MM.1S (cell line): ENCODE measurements around the gene APBB3.
"Not testable (repeated sequence)": the region's sequence is repeated elsewhere in the genome, so short reads cannot be mapped to it uniquely, and the experiment has no call there.

Experiments used
- DNase-seq: peaks from one replicate; pipeline ENCODE4 v3.0.0-alpha.2; 2015
- H2AFZ ChIP-seq: fragments of 300-600 bp; sonication (generic); 2 replicates; pipeline ENCODE4 v1.6.0; 2016; ENCODE audit warnings: antibody characterized with exemption, low read length
- H3F3A ChIP-seq: fragments of 300-600 bp; sonication (generic); 2 replicates; pipeline ENCODE4 v1.6.1; 2016; ENCODE audit warnings: mild to moderate bottlenecking, antibody characterized with exemption, low read length, moderate library complexity, mixed read lengths; ENCODE audit not compliant: insufficient read depth
- H3K27ac ChIP-seq: fragments of 300-600 bp; sonication (generic); 2 replicates; pipeline ENCODE4 v1.5.1; 2016; ENCODE audit warnings: mild to moderate bottlenecking, low read length
- H3K27me3 ChIP-seq: fragments of 300-600 bp; sonication (generic); replicated peaks from 2 replicates; pipeline ENCODE4 v1.6.0; 2016; ENCODE audit warnings: low read length; ENCODE audit not compliant: insufficient read depth
- H3K36me3 ChIP-seq: fragments of 300-600 bp; sonication (generic); replicated peaks from 2 replicates; pipeline ENCODE4 v1.6.1; 2016; ENCODE audit warnings: mild to moderate bottlenecking, low read length, mixed read lengths; ENCODE audit not compliant: insufficient read depth
- H3K4me1 ChIP-seq: fragments of 300-600 bp; sonication (generic); 2 replicates; pipeline ENCODE4 v1.6.1; 2016; ENCODE audit warnings: low read length, mixed read lengths
- H3K4me2 ChIP-seq: fragments of 300-600 bp; sonication (generic); 2 replicates; pipeline ENCODE4 v1.6.0; 2016; ENCODE audit warnings: low read depth, low read length
- H3K4me3 ChIP-seq: fragments of 300-600 bp; sonication (generic); 2 replicates; pipeline ENCODE4 v1.5.1; 2016; ENCODE audit warnings: low read length, mixed read lengths
- H3K79me2 ChIP-seq: fragments of 300-600 bp; sonication (generic); 2 replicates; pipeline ENCODE4 v1.6.1; 2016; ENCODE audit warnings: mixed run types, low read length, mixed read lengths
- H3K9ac ChIP-seq: fragments of 300-600 bp; sonication (generic); 2 replicates; pipeline ENCODE4 v1.6.1; 2016; ENCODE audit warnings: low read length, mixed read lengths
- H3K9me2 ChIP-seq: fragments of 300-600 bp; sonication (generic); replicated peaks from 2 replicates; pipeline ENCODE4 v1.6.1; 2016; ENCODE audit warnings: mild to moderate bottlenecking, low read length, mixed read lengths; ENCODE audit not compliant: insufficient read depth
- H3K9me3 ChIP-seq: fragments of 300-600 bp; sonication (generic); replicated peaks from 2 replicates; pipeline ENCODE4 v1.6.1; 2016; ENCODE audit warnings: mild to moderate bottlenecking, low read length, mixed read lengths; ENCODE audit not compliant: insufficient read depth
- H4K20me1 ChIP-seq: fragments of 300-600 bp; sonication (generic); 2 replicates; pipeline ENCODE4 v1.6.1; 2016; ENCODE audit warnings: mild to moderate bottlenecking, low read length, moderate library complexity, mixed read lengths; ENCODE audit not compliant: insufficient read depth
- EZH2 ChIP-seq: fragments of 300-600 bp; sonication (generic); optimal IDR thresholded peaks from 2 replicates; pipeline ENCODE3; 2017; ENCODE audit warnings: low read depth, mild to moderate bottlenecking, antibody characterized with exemption, low read length, mixed read lengths
- EZH2phosphoT487 ChIP-seq: fragments of 300-600 bp; sonication (generic); IDR thresholded peaks from 2 replicates; pipeline ENCODE4 v1.6.1; 2018; ENCODE audit warnings: antibody characterized with exemption, low read length
- TF ChIP-seq, protein P1 (sequence below): fragments of 300-600 bp; sonication (generic); IDR thresholded peaks from 2 replicates; pipeline ENCODE4 v1.5.1; 2016; ENCODE audit warnings: antibody characterized with exemption, low read length, mixed read lengths

APBB3 gene

GRCh38 chr5:140596321-140596741 is 31.9 kb upstream of the APBB3 start:
- H4K20me1 ChIP-seq, result no peaks in the 10 kb centered on the region
- no peaks in the 10 kb centered on the region for H3K9me3 ChIP-seq
- H3K9ac ChIP-seq, result no peak overlapping the region
- H3K79me2 ChIP-seq, result no peaks in the 10 kb centered on the region
- no peaks in the 10 kb centered on the region for H3K9me2 ChIP-seq
- H3K36me3 ChIP-seq, result no peaks in the 10 kb centered on the region
- no peaks in the 10 kb centered on the region for H3F3A ChIP-seq
- no peaks in the 10 kb centered on the region for H3K27me3 ChIP-seq
- TF ChIP-seq EZH2phosphoT487 (no peak), EZH2 (no peak)
- TF ChIP-seq, protein P1, sequence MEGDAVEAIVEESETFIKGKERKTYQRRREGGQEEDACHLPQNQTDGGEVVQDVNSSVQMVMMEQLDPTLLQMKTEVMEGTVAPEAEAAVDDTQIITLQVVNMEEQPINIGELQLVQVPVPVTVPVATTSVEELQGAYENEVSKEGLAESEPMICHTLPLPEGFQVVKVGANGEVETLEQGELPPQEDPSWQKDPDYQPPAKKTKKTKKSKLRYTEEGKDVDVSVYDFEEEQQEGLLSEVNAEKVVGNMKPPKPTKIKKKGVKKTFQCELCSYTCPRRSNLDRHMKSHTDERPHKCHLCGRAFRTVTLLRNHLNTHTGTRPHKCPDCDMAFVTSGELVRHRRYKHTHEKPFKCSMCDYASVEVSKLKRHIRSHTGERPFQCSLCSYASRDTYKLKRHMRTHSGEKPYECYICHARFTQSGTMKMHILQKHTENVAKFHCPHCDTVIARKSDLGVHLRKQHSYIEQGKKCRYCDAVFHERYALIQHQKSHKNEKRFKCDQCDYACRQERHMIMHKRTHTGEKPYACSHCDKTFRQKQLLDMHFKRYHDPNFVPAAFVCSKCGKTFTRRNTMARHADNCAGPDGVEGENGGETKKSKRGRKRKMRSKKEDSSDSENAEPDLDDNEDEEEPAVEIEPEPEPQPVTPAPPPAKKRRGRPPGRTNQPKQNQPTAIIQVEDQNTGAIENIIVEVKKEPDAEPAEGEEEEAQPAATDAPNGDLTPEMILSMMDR, result no peak
- H3K4me3 ChIP-seq, result no peak overlapping the region
- no peak overlapping the region for H3K27ac ChIP-seq
- no peak overlapping the region for H2AFZ ChIP-seq
- no peak overlapping the region for H3K4me2 ChIP-seq
- no peaks in the 10 kb centered on the region for H3K4me1 ChIP-seq
- no peak for DNase-seq

DNA sequence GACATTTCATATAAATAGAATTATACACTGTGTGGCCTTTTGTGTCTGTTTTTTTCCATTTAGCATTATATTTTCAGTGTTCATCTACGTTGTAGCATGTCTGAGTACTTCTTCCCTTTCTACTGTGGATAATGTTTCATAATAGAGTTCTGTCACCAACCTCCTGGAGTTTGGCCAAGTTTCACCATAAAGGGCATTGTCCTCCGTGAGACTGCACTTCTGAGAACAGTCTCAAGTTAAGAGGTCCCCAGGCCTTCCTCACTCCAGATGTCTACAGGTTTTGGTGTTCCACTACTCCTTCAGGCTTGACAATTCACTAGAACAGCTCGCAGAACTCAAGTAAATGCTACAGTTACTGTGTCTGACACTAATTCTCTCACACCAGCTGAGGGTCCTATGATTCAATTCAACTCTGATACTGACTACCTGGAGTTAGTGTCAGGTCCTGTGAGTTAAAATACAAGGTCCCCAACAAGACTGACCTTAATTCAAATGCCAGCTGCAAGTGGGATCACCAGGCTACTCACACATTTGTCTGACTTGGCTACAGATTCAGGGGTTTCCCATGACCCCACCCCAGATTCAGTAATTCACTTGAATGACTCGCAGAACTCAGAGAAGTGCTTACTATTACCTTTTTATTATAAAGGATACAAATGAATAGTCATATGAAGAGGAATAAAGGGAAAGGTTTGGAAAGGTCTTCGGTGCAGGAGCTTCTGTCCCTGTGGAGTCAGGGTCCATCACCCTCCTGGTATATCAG is 31.3 kb upstream of the APBB3 start:
- no peaks in the 10 kb centered on the region for H3K9me3 ChIP-seq
- TF ChIP-seq EZH2 (no peak), EZH2phosphoT487 (no peak)
- TF ChIP-seq, protein P1, result no peak
- no peak overlapping the region for H3K4me3 ChIP-seq
- H3K79me2 ChIP-seq, result no peaks in the 10 kb centered on the region
- DNase-seq, result no peak
- no peaks in the 10 kb centered on the region for H3K36me3 ChIP-seq
- no peaks in the 10 kb centered on the region for H3K4me1 ChIP-seq
- no peak overlapping the region for H3K4me2 ChIP-seq
- H3K9me2 ChIP-seq, result no peaks in the 10 kb centered on the region
- H3K27ac ChIP-seq, result no peak overlapping the region
- no peak overlapping the region for H2AFZ ChIP-seq
- H3F3A ChIP-seq, result no peaks in the 10 kb centered on the region
- H3K9ac ChIP-seq, result no peak overlapping the region
- no peaks in the 10 kb centered on the region for H4K20me1 ChIP-seq
- no peaks in the 10 kb centered on the region for H3K27me3 ChIP-seq

DNA sequence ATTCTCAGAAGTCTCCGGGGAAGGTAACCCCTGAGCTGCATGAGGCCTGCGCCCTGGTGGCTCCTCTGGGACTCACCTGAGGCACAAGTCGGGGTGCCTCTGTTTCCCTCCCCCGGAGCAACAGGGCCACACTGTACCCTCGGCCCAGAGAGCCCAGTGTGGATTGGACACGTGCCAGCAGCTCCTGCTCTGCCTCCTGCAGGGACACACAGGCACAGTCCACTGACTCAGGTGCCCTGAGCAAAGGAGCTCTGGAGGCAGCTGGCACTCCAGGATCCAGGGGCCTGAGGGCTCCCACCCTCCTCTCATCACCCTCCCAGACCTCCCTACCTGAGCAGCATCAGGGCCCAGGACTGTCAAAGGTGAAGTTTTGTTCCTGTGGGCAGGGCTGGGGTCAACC is 29.8 kb upstream of the APBB3 start:
- H3K4me3 ChIP-seq, result no peak overlapping the region
- TF ChIP-seq EZH2 (no peak), EZH2phosphoT487 (no peak)
- TF ChIP-seq, protein P1, result no peak
- H3F3A ChIP-seq, result no peaks in the 10 kb centered on the region
- H3K9ac ChIP-seq, result no peak overlapping the region
- no peak overlapping the region for H3K27ac ChIP-seq
- no peaks in the 10 kb centered on the region for H3K36me3 ChIP-seq
- H3K27me3 ChIP-seq, result no peaks in the 10 kb centered on the region
- no peak for DNase-seq
- no peak overlapping the region for H2AFZ ChIP-seq
- no peaks in the 10 kb centered on the region for H4K20me1 ChIP-seq
- H3K9me2 ChIP-seq, result no peaks in the 10 kb centered on the region
- H3K9me3 ChIP-seq, result no peaks in the 10 kb centered on the region
- no peak overlapping the region for H3K4me2 ChIP-seq
- H3K79me2 ChIP-seq, result no peaks in the 10 kb centered on the region
- peaks cover 10% of the 10 kb centered on the region for H3K4me1 ChIP-seq

- not testable (repeated sequence) for H3K27ac ChIP-seq, H3K79me2 ChIP-seq, H3K9me2 ChIP-seq, DNase-seq, H3F3A ChIP-seq, H3K9me3 ChIP-seq, H3K4me3 ChIP-seq, H3K9ac ChIP-seq, H3K36me3 ChIP-seq, H3K27me3 ChIP-seq, H2AFZ ChIP-seq, H4K20me1 ChIP-seq, H3K4me2 ChIP-seq
- H3K4me1 ChIP-seq, result peaks cover 16% of the 10 kb centered on the region
These were observed 28.7 kb upstream of the APBB3 start for GRCh38 chr5:140593070-140593469.
